Astrocyte of the spinal cord (primary cell): ENCODE measurements around the gene RSPH9.

Source experiments
- DNase-seq: peaks from one replicate; pipeline ENCODE4 v3.0.0; 2011; ENCODE audit warnings: low read depth, low spot score
- H3K4me3 ChIP-seq: 2 replicates; pipeline ENCODE4 v1.5.1; 2011; ENCODE audit warnings: low read depth, mild to moderate bottlenecking, low read length, moderate library complexity
- CTCF ChIP-seq: IDR thresholded peaks from 2 replicates; pipeline ENCODE4 v1.5.1; 2012; ENCODE audit warnings: low read depth, mild to moderate bottlenecking, low read length, inconsistent platforms
- in situ Hi-C: cut with HindIII; loops from 2 replicates; pipeline ENCODE4 v1.10.0; 2017; ENCODE audit warnings: low sequenced_read_pairs

RSPH9 gene

GRCh38 chr6:43705996-43706395 is 61.2 kb downstream of the RSPH9 start:
- DNase-seq, result no peak
- no peak for TF ChIP-seq CTCF
- H3K4me3 ChIP-seq, result no peak overlapping the region
- in situ Hi-C loops, result no loop called here

- in situ Hi-C loops, result no loop called here
- DNase-seq, result peak; percentile 77
- no peak for TF ChIP-seq CTCF
- no peak overlapping the region for H3K4me3 ChIP-seq
Measured at GRCh38 chr6:43706788-43707187, 62.0 kb downstream of the RSPH9 start.

- H3K4me3 ChIP-seq, result no peak overlapping the region
- no peak for DNase-seq
- no peak for TF ChIP-seq CTCF
- in situ Hi-C loops, result no loop called here
Measured at GRCh38 chr6:43707269-43707668, 62.4 kb downstream of the RSPH9 start.

GRCh38 chr6:43707767-43708166 is 62.9 kb downstream of the RSPH9 start:
- in situ Hi-C loops, result no loop called here

GRCh38 chr6:43708860-43709653 is 64.2 kb downstream of the RSPH9 start:
- in situ Hi-C loops, result no loop called here
- peak; percentile 46 for DNase-seq
- no peak for TF ChIP-seq CTCF
- H3K4me3 ChIP-seq, result no peak overlapping the region

More at GRCh38 chr6:43707767-43708166, 62.9 kb downstream of the RSPH9 start:
- H3K4me3 ChIP-seq, result no peak overlapping the region
- DNase-seq, result no peak
- no peak for TF ChIP-seq CTCF

GRCh38 chr6:43709654-43710303 is 64.9 kb downstream of the RSPH9 start:
- in situ Hi-C loops, result no loop called here
- no peak for TF ChIP-seq CTCF
- DNase-seq, result no peak
- no peak overlapping the region for H3K4me3 ChIP-seq
